ENCODE measurements around the gene ZNF277.

ZNF277 gene

GRCh38 chr7:112300072-112300471, 93.6 kb downstream of the ZNF277 start:
- no CpG with 5 or more reads among the region's 2 CpGs for WGBS, 2 donors (ENCODE audit: extremely low coverage in 2 of 2, insufficient read length in 2 of 2, insufficient replicate concordance in 1 of 2)

GRCh38 chr7:112300831-112301407, 94.4 kb downstream of the ZNF277 start:
- H3K4me2 ChIP-seq (ENCODE audit: insufficient read depth, low read length, poor library complexity, severe bottlenecking), result no peak overlapping the region
- no peak overlapping the region for H3K23ac ChIP-seq (ENCODE audit: low read depth, low read length, poor library complexity)
- no peak overlapping the region for H4K8ac ChIP-seq (ENCODE audit: low read depth, low read length)
- H3K18ac ChIP-seq (ENCODE audit: low read length), result no peak overlapping the region
- H2BK5ac ChIP-seq (ENCODE audit: low read length), result no peak overlapping the region
- H3K9me3 ChIP-seq (replicated peaks in 1 of 2; ENCODE audit: control insufficient read depth in 2 of 2, insufficient read depth in 1 of 2, low read depth in 1 of 2, low read length in 2 of 2), result no peaks in the 10 kb centered on the region
- no peak overlapping the region for H3K4ac ChIP-seq (ENCODE audit: low read length)
- no peaks in the 10 kb centered on the region for H3K79me1 ChIP-seq (ENCODE audit: low read depth, low read length)
- H2AFZ ChIP-seq (ENCODE audit: low read length), result no peak overlapping the region
- no peak overlapping the region for H2BK120ac ChIP-seq (ENCODE audit: low read depth, low read length)
- H2BK12ac ChIP-seq (ENCODE audit: low read length), result no peak overlapping the region
- DNase-seq (ENCODE audit: low spot score), result no peak
- no peaks in the 10 kb centered on the region for H3K27me3 ChIP-seq (ENCODE audit: control insufficient read depth in 3 of 3, insufficient read depth in 3 of 3, low read depth in 1 of 3, low read length in 3 of 3)
- H3K36me3 ChIP-seq (replicated peaks in 1 of 2; ENCODE audit: control insufficient read depth in 2 of 2, insufficient read depth in 2 of 2, low read length in 2 of 2), result peaks cover 0 to 10% of the 10 kb centered on the region in 2 donors
- H3K14ac ChIP-seq (ENCODE audit: low read length), result no peak overlapping the region
- H3K4me1 ChIP-seq (ENCODE audit: control insufficient read depth in 2 of 2, insufficient read depth in 1 of 2, low read depth in 1 of 2, low read length in 2 of 2), result no peaks in the 10 kb centered on the region
- H3K9ac ChIP-seq (ENCODE audit: low read depth, low read length, poor library complexity), result no peak overlapping the region
- no peak overlapping the region for H2BK15ac ChIP-seq (ENCODE audit: low read length)
- H4K91ac ChIP-seq (ENCODE audit: low read depth, low read length, poor library complexity), result no peak overlapping the region
- H3K4me3 ChIP-seq (ENCODE audit: low read length in 2 of 2), result no peak overlapping the region
- no peak overlapping the region for H2AK5ac ChIP-seq (ENCODE audit: low read depth, low read length)
- no peak overlapping the region for H3K27ac ChIP-seq (replicated peaks; ENCODE audit: low read length)
- WGBS, 2 donors (ENCODE audit: extremely low coverage in 2 of 2, insufficient read length in 2 of 2, insufficient replicate concordance in 1 of 2), result no CpG with 5 or more reads among the region's 6 CpGs

More at GRCh38 chr7:112300072-112300471, 93.6 kb downstream of the ZNF277 start:
- Histone ChIP-seq H3K4ac (ENCODE audit: low read length) (no peak overlapping the region), H4K8ac (ENCODE audit: low read depth, low read length) (no peak overlapping the region), H2BK15ac (ENCODE audit: low read length) (no peak overlapping the region), H3K4me3 (ENCODE audit: low read length in 2 of 2) (no peak overlapping the region), H3K9me3 (replicated peaks in 1 of 2; ENCODE audit: control insufficient read depth in 2 of 2, insufficient read depth in 1 of 2, low read depth in 1 of 2, low read length in 2 of 2) (no peaks in the 10 kb centered on the region), H2BK12ac (ENCODE audit: low read length) (no peak overlapping the region), H3K18ac (ENCODE audit: low read length) (no peak overlapping the region), H4K91ac (ENCODE audit: low read depth, low read length, poor library complexity) (no peak overlapping the region), H3K36me3 (replicated peaks in 1 of 2; ENCODE audit: control insufficient read depth in 2 of 2, insufficient read depth in 2 of 2, low read length in 2 of 2) (peaks cover 0 to 10% of the 10 kb centered on the region in 2 donors), H3K23ac (ENCODE audit: low read depth, low read length, poor library complexity) (no peak overlapping the region), H3K79me1 (ENCODE audit: low read depth, low read length) (no peaks in the 10 kb centered on the region), H2BK5ac (ENCODE audit: low read length) (no peak overlapping the region), H2BK120ac (ENCODE audit: low read depth, low read length) (no peak overlapping the region), H3K4me2 (ENCODE audit: insufficient read depth, low read length, poor library complexity, severe bottlenecking) (no peak overlapping the region), H2AK5ac (ENCODE audit: low read depth, low read length) (no peak overlapping the region), H3K27me3 (ENCODE audit: control insufficient read depth in 3 of 3, insufficient read depth in 3 of 3, low read depth in 1 of 3, low read length in 3 of 3) (no peaks in the 10 kb centered on the region), H3K27ac (replicated peaks; ENCODE audit: low read length) (no peak overlapping the region), H3K4me1 (ENCODE audit: control insufficient read depth in 2 of 2, insufficient read depth in 1 of 2, low read depth in 1 of 2, low read length in 2 of 2) (no peaks in the 10 kb centered on the region), H2AFZ (ENCODE audit: low read length) (no peak overlapping the region), H3K9ac (ENCODE audit: low read depth, low read length, poor library complexity) (no peak overlapping the region), H3K14ac (ENCODE audit: low read length) (no peak overlapping the region)
- no peak for DNase-seq (ENCODE audit: low spot score)

DNA sequence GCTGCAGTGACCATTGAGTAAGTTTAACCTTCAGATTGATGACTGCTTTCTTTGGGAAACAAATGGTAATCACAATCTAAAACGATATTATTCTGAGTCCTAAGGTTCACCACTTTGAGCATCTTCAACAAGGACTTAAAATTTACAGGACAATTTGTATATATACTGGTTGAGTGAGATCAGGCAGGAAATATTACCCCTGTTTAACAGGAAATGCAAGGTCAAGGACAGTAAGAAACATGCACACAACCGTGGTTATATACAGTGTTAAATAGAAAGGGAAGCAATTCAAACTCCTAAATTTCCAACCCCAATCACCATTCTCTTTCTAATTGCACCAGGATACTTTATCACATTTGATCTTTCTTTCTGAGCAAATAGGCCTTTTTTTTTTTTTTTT, 96.1 kb downstream of the ZNF277 start:
- Histone ChIP-seq H3K4me1 (ENCODE audit: control insufficient read depth in 2 of 2, insufficient read depth in 1 of 2, low read depth in 1 of 2, low read length in 2 of 2) (no peaks in the 10 kb centered on the region), H4K91ac (ENCODE audit: low read depth, low read length, poor library complexity) (no peak overlapping the region)
- DNase-seq (ENCODE audit: low spot score), result no peak

DNA sequence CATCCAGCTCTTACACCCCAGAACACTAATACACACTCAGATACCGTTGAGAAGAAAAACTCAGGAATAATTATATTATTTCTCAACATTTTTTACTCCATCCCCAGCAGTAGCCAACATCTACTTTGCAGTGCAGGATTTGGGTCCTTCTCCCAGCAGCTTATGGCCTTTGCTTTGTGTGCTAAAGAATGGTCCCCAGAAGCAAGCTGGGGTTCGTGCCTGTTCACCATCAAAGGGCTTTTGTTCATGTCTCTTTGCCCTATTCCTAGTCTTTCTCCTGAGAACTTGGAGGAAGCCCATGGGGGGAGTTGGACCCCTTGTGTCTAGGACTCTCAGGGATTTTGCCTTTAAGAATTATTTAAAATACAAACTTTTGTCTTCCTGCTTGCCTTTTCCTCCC, 100.4 kb downstream of the ZNF277 start:
- Histone ChIP-seq H3K27me3 (ENCODE audit: control insufficient read depth in 3 of 3, insufficient read depth in 3 of 3, low read depth in 1 of 3, low read length in 3 of 3) (no peaks in the 10 kb centered on the region), H2BK12ac (ENCODE audit: low read length) (no peak overlapping the region), H2AK5ac (ENCODE audit: low read depth, low read length) (no peak overlapping the region), H3K4ac (ENCODE audit: low read length) (no peak overlapping the region), H2BK5ac (ENCODE audit: low read length) (no peak overlapping the region), H3K27ac (replicated peaks; ENCODE audit: low read length) (no peak overlapping the region), H3K18ac (ENCODE audit: low read length) (no peak overlapping the region), H3K23ac (ENCODE audit: low read depth, low read length, poor library complexity) (no peak overlapping the region), H3K79me1 (ENCODE audit: low read depth, low read length) (no peaks in the 10 kb centered on the region), H3K9ac (ENCODE audit: low read depth, low read length, poor library complexity) (no peak overlapping the region), H3K9me3 (replicated peaks in 1 of 2; ENCODE audit: control insufficient read depth in 2 of 2, insufficient read depth in 1 of 2, low read depth in 1 of 2, low read length in 2 of 2) (peaks cover 6% of the 10 kb centered on the region in 2 donors), H3K14ac (ENCODE audit: low read length) (no peak overlapping the region), H3K4me2 (ENCODE audit: insufficient read depth, low read length, poor library complexity, severe bottlenecking) (no peak overlapping the region), H3K36me3 (replicated peaks in 1 of 2; ENCODE audit: control insufficient read depth in 2 of 2, insufficient read depth in 2 of 2, low read length in 2 of 2) (peaks cover 0 to 4% of the 10 kb centered on the region in 2 donors), H2BK15ac (ENCODE audit: low read length) (no peak overlapping the region), H4K8ac (ENCODE audit: low read depth, low read length) (no peak overlapping the region), H2BK120ac (ENCODE audit: low read depth, low read length) (no peak overlapping the region), H4K91ac (ENCODE audit: low read depth, low read length, poor library complexity) (no peak overlapping the region), H3K4me1 (ENCODE audit: control insufficient read depth in 2 of 2, insufficient read depth in 1 of 2, low read depth in 1 of 2, low read length in 2 of 2) (no peaks in the 10 kb centered on the region), H2AFZ (ENCODE audit: low read length) (no peak overlapping the region), H3K4me3 (ENCODE audit: low read length in 2 of 2) (no peak overlapping the region)
- WGBS, 2 donors (ENCODE audit: extremely low coverage in 2 of 2, insufficient read length in 2 of 2, insufficient replicate concordance in 1 of 2), result no CpG with 5 or more reads among the region's 2 CpGs
- no peak for DNase-seq (ENCODE audit: low spot score)

More for the DNA sequence above, 96.1 kb downstream of the ZNF277 start:
- Histone ChIP-seq H3K4me3 (ENCODE audit: low read length in 2 of 2) (no peak overlapping the region), H3K18ac (ENCODE audit: low read length) (no peak overlapping the region), H3K9ac (ENCODE audit: low read depth, low read length, poor library complexity) (no peak overlapping the region), H3K14ac (ENCODE audit: low read length) (no peak overlapping the region), H3K9me3 (replicated peaks in 1 of 2; ENCODE audit: control insufficient read depth in 2 of 2, insufficient read depth in 1 of 2, low read depth in 1 of 2, low read length in 2 of 2) (no peaks in the 10 kb centered on the region), H4K8ac (ENCODE audit: low read depth, low read length) (no peak overlapping the region), H2AK5ac (ENCODE audit: low read depth, low read length) (no peak overlapping the region), H2BK12ac (ENCODE audit: low read length) (no peak overlapping the region), H3K27me3 (ENCODE audit: control insufficient read depth in 3 of 3, insufficient read depth in 3 of 3, low read depth in 1 of 3, low read length in 3 of 3) (no peaks in the 10 kb centered on the region), H2BK120ac (ENCODE audit: low read depth, low read length) (no peak overlapping the region), H2AFZ (ENCODE audit: low read length) (no peak overlapping the region), H3K27ac (replicated peaks; ENCODE audit: low read length) (no peak overlapping the region), H3K23ac (ENCODE audit: low read depth, low read length, poor library complexity) (no peak overlapping the region), H3K79me1 (ENCODE audit: low read depth, low read length) (no peaks in the 10 kb centered on the region), H2BK15ac (ENCODE audit: low read length) (no peak overlapping the region), H3K4me2 (ENCODE audit: insufficient read depth, low read length, poor library complexity, severe bottlenecking) (no peak overlapping the region), H3K36me3 (replicated peaks in 1 of 2; ENCODE audit: control insufficient read depth in 2 of 2, insufficient read depth in 2 of 2, low read length in 2 of 2) (peaks cover 0 to 2% of the 10 kb centered on the region in 2 donors), H3K4ac (ENCODE audit: low read length) (no peak overlapping the region), H2BK5ac (ENCODE audit: low read length) (no peak overlapping the region)
- WGBS, 2 donors (ENCODE audit: extremely low coverage in 2 of 2, insufficient read length in 2 of 2, insufficient replicate concordance in 1 of 2), result no CpG with 5 or more reads among the region's 2 CpGs

Measured in neuronal stem cell (in vitro differentiated cells).